ENCODE results near the gene TARS3.

The TARS3 gene

DNA sequence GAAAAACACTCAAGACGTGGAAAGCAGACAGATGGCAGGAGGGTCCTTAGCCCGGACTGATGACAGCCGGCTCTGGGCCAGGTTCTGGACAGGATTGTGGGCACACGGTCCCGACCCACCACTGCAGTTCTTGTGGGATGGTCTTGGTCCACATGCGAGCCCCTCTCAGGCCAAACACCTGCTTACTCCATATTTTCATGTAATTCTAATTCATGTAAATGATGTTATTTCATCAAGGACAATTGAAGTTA is 104.7 kb downstream of the TARS3 start:
- DNase-seq: no peak

DNA sequence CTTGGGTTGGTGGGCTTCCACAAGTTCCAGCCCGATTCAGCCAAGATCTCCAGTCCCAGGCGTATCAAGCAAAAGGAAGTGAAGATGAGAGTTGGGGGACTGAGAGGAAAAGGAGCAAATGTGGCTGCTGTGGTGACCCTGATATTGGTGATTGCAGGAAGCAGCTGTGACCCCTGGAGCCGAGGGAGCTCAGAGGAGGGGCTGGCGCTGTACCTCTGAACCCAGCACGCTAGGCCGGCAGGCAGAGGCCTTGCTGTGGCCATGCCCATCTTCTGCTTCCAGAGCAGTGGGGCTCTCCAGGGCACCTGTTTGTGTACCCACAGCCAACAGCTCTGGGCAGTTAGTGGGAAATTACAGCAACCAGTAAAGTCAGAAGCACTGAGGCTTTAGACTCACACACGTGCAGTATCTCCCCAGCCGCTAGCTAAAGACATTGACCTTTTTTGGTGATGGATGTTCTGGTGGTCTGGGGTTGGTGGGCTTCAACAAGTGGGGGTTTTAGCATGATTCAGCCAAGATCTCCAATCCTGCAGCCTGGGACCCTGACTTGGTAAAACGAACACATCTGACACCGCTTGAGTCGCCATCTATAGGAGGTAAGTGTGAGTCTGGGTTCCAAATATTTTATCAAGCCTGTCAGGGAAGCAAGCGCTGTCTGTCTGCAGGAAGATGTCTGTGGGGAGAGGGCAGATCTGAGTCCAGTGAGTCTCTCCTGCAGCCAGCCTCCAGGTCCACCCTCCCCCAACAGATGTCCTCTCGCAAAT is 105.2 kb downstream of the TARS3 start:
- DNase-seq: no peak

DNA sequence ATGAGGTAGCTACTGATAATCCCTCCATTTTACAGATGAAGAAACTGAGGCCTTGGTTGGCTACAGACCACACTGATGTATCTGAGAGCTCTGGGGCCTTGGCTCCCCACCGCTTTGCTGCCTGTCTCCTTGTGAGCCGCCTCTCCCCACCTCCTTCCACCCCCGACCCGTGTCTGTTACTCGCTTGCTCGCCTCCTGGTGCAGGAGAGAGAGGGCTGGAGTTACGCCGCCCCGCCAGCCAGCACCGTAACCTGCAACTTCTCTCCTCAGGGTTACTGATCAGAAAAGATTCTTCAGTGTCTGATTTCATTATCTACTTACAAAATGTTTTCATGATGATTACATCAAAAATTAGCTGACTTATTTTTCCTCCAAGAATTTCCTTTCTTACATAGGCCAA is 106.2 kb downstream of the TARS3 start:
- DNase-seq: no peak

DNA sequence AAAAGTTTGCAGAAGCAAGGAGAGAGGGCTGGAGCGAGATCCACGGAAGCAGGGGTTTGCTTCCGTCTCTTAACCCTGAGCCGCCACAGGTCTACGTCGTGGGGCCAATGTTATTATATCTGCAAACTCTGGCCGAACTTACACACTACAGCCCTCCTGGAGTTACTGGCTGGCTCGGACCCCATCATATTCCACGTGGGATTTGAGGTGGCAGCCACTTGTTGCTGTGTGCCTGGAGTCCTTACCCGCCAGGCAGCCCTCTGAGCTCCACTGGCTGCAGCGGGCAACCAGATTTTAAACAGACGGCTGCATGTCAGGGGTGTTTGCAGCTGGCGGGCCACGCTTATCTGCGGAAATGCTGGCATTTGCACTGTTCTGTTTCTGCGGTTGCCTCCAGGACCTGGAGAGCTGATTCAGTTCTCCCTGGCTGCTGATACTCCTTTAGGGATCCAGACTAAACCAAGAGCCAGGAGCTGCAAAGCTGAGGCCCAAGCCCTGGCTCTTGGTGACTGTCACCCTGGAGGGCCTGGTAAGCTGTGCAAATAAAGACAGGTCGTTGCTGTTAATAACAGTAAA is 106.8 kb downstream of the TARS3 start:
- DNase-seq: no peak

DNA sequence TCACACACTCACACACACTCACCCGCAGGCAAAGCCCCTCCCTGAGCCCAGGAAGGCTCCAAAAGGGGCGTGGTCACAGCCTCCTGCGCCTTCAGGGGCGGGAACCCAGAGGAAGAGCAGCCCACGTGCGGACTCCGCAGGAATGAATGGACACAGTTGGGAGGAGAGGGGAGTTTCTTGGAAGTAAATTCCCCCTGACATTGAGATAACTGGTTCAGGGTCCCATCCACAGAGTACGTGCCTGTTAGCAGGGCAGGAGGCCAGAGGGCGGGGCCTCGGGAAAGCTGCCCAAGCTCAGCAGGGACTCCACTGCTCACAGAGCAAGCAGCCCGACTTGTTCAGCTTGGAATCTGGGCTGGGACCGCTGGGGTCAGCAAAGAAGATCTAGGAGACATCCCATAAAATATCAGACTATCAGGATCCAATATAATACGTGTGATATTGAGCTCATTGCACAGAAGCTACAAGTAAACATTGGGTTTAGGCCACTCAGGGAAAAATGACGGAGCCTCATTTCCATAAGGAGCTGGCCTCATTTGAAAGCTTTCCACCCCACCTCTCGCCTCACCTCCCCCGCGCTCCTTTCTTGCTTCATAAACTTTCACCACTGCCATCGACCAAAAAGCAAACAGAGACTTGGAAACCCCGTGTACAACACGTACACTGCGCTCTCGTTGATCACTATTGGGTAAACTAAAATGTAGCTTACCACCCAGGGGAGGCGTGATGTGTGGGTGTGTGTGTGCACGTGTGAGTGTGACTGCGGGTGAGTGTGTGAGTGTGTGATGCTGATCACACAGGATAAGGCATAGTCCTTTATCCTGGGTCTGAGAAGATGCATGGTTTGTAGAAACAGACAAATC is 108.1 kb downstream of the TARS3 start:
- DNase-seq: no peak

DNA sequence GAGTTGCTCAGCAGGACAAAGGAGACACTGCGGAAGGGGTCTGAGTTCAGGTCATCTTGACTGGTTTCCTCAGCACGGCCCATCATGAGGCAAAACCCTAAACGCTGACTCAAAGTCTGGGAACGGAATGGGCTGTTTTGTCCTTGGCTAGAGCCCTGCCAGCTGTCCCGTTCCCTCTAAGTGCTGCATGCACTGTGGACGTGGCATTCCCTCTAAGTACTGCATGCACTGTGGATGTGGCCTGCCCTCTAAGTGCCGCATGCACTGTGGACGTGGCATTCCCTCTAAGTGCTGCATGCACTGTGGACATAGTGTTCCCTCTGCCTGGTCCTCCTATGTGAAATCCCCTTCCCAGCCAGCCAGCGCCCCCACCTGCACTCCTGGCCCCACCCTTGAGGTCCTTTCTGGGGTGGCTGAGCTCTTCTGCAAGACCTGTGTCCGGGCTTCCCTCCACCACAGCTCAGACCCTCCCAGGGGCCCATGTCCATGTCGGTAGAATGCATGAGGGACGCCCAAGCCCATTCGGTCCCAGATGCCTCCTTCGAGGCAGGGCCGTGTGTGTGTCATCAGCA is 108.8 kb downstream of the TARS3 start:
- DNase-seq: no peak

DNA sequence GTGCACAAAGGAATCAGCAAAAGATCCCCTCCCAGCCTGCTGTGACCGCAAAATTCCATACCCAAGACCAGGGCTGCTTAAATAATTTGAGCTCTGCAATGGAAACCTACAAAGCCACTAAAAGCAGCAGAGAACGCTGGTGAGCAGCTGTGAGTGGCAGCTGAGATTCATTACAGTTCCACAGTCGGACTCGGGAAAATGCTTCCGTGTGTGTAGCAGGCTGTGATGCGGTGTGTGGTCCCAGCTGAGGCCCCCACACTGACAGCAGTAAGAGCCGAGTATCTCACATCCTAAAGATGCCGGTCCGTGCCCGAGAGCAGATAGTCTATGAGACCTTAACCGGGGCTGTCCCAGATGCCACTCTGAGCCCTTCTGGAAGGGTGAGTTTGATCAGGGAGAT is 109.5 kb downstream of the TARS3 start:
- DNase-seq: no peak

DNA sequence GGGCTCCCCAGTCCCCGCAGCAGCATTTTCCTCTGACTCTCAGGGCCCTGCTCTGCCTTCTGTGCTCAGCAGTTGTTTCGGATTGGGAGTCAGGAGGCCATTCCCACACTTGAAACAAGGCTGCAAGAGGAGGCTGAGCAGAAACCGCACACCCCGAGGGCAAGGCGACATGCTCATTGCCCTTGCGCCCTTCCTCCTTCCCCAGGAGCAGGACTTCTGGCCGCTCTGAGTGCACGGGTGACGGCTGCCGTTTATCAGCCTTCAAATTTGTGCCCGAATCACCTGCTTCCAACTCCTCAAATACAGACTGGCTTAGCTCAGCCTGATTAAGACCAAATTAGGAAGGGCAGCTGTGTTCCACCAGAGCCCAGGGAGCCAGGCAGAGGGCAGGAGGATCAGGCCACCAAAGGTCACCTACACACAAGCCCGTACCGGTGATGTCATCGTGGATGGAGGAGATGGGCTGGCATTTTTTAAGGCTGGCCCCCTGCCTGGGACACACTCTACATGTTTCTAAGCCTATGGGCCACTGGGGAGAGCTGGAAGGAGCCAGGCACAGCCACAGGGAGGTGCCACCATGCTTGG is 110.2 kb downstream of the TARS3 start:
- no peak for DNase-seq

DNA sequence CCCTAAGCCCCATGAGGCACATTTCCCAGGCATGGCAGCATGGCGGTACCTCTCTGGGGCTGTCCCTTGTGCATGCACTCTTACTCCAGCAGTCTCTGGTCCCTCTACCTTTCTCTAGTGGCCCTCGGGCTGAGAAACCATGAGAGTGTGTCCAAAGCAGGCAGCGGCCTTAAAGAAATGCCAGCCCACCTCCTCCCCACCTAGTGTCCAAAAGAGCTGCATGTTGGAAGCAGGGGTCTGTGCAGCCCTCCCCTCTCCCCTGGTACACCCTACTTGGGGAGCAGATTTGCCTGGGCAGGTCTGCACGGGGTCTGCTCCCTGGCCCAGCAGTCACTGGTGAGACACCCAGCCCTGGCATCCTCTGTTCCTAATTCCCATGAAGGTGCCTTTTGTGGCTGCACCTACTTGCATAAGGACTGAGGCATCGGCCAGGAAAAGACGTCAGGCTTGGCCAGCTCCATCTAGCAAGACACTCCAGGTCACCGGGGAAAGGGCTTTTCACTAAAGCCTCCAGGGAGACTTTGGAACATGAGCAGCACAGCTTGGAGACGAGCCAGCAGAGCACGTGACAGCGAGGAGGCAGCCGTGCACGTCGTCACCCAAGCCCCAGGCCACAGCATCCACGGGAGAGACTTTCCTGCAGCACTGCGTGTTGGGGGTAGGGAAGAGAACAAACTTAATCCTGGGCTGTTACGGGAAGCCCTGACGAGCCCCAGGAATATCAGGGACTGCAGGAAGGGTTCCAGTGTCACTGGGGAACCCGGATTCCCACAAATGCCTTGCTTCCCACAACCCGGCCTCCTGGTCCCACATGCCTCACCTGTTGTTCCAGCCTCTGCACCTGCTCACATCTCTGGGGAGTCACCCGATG is 110.9 kb downstream of the TARS3 start:
- DNase-seq: no peak

DNA sequence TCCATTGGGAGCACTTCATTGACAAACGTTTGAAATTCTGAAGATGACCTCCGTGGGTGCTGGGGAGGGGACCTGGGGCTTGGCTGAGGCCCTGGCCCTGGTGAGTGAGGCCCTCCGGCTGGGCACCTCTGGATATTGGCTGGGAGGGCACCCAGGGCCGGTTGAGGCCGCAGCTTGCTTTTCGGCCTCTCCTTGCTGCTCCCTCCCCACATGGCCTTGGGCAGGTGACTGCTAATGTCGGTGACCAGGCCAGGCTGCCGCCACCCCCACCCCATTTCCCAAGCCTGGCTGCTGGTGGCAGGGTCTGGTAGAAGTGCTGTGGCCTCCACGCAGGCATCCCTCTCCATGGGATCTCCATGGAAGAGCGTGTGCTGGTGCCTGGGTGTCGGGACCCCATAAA is 111.6 kb downstream of the TARS3 start:
- no peak for DNase-seq

DNA sequence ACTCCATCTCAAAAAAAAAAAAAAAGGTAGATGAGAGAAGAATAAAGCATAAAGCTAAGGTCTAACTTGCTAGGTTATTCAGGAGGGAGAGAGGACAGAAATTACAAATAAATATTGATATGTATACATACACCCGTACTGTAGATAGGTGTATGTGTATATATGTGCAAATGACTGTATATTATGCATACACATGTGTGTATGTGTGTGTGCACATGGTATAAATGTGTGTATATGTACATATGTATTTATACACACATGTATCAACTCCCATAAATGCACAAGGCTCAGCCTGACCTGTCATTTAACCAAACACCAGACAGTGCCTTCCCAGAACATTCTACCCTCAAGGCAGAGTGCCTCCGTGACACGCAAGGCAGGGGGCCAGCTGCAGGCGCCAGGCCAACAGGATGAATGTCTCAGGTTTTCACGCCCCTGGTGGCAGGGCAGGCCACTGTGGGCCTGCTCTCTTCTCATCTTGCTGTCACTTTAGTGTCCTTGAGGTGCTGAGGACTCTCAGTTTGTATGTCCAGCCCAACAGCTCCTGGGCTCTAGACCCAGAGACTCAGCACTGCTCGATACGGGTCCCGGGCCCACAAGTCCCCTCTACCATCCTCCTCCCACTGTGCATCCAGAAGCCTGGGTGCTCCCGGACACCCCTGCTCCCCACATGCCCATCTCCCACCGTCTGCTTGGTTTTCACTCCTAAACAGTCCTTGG is 112.5 kb downstream of the TARS3 start:
- DNase-seq: no peak

DNA sequence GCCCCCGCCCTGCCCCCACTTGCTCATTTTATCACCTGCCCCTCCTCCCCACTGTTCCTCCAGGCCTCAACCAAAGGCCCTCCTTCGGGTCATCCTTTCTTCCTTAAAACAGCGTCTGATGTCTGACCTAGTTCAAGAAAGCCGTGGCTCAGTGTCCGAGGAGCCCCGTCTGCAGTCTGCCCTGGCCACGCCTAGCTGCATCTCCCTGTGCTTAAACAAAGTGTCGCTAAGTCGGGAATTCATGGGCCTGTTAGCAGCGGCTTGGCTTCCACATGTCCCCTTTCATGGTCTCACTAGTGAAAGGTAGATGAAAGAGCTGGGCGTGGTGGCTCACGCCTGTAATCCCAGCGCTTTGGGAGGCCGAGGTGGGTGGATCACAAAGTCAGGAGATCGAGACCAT is 113.3 kb downstream of the TARS3 start:
- no peak for DNase-seq

DNA sequence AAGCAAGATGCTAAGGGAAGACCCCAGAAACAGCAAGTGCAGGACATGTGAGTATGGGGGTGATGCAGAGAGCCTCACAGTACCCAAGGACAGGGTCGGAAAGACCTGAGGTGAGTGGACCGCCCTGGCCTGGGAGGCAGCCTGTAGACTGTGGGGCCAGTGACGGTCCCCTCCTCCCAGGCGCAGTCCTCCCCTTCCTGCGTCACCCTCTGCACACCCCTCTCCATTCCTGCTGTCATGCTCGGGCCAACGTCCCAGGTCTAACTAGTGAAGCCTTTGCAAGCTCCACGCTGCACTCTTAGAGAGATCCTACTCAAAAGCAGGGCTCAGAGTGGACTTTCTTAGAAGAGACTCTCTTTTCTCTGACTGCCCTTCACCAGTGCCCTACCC is 113.7 kb downstream of the TARS3 start:
- DNase-seq: no peak

DNA sequence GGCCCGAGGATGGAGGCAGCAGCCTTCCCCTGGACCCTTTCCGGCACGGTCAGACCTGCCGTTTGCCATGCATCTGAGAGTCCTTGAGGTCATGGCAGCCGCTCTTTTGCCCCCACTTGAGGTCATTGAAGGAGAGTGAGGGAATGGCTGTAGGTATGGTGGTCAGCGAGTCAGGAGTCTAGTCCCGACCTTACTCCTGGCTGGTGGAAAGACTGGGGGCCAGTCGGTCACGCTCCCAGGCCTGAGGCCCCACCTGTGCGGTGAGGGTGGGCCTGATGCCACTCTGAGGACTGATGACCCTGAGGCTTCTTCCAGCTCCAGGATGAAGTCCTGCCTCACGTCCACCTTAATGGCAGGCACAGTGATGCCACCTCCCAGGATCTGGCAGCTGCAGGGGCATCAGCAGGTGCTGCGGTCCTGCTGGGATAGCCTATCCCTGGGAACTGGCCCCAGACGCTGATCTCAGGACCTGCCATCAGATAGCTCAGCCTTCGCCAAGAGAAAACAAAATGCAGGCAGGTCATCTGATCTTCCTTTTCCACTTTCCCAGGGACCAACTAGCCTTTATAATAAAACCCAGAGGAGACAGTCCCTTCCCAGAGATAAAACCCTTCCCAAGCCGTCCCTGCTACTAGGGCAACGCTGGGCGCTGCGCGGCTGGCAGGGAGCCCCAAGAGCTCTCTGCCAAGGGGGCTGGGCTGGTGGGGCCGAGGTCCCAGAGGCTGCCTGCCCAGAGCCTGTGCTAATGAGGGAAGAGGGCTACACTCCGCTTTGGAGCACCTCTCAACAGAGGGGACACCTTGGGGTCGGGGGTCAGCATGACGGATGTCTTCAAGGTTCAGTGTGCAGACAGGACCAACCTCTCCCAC is 114.3 kb downstream of the TARS3 start:
- DNase-seq: no peak

DNA sequence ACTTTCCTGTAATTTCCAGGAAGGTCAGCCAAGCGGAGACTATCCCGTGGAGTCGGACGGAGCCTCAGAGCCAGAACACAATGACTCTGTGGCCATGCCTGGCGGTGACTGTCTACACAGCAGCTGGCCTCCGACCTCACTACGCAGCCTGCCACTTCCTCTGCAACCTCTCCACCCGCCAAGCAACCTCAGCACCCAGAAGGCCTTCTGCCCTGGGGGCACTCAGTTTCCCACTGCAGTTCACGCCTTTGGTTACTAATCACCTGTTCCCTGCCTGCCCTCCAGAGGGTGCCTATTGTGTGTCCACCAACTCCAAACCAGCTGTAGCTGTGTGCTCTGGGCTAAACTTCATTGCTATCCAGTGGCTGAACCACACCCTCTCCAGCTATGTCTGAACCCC is 116.1 kb downstream of the TARS3 start:
- DNase-seq: no peak

DNA sequence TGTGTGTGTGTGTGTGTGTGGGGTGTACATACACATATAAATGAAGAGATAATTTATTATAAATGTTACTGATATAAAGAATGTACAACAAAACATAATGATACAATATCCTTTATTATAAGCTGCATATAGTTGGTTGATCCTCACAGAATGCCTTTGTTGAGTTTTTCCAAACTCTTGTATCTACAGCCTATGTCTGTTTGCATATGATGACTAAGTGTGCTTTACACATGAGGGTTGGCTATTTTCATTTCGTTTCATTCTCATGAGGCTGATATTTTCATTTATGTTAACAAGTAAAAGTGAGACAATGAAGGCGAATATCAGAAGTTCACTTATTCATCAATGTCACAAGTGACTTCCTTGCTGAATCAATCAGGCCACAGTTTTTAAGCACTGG is 117.2 kb downstream of the TARS3 start:
- DNase-seq: no peak

DNA sequence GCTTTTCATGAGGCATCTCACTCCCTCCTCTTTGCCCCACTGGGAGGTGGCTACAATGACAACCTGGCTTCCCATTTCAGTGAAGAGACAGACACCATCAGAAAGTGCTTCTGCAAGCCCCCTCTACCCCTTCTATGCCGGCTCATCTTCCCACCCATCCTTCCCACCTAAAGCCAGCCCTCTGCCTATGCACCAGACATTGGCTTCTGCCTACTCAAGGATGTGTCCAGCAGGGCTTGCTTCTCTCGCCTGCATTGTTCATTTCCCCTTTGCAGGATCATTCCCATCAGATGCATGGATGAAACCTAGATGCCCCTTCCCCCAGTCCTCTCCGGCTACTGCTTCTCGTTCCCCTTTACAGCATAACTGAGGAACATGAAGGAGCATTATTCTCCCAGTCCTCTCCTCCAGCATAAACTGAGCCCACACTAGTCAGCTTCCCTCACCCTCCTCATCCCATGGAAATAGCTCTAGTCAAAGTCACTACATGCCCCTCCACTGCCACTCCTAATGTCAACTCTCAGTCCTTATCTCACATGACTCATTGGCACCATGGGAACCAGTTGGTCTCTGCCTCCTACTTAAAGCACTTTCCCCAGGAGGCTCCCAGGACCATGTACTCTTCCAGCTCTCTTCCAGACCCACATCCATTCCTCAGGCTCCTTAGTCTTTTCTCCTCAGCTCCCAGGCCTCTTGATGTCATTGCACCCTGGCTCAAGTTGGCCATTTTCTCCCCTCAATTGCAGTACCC is 120.0 kb downstream of the TARS3 start:
- no peak for DNase-seq

Data from CD4-positive, alpha-beta T cell treated with Interleukin-4 for 1 hour (primary cell).